GM18909 (cell line): ENCODE results near the gene TOR1A.

ENCODE experiments used
- ATAC-seq: cut with Tn5 transposase; IDR thresholded peaks from one replicate; pipeline ENCODE4 v1.9.1; 2021; ENCODE audit warnings: mild to moderate bottlenecking; ENCODE audit not compliant: unreplicated experiment, poor library complexity

TOR1A gene

DNA sequence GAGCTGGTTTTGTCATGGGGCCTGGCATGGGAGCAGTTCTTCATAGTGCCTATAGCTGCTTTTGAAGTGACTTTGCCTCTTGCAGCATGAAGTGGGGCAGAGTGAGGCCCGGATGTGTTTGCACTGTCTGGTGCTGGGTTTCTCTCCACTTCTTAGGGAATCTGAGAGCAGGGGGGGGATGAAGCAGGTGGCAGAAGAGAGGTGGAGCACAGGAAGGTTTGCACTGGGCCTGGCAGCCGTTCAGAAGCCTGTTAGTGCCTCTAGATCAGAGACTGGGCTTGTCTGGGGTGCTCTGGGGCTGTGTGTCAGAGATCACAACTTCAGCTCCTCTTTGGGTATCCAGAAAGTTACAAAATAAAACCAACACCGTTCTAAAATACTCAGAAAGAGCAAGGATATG is 29.7 kb upstream of the TOR1A start:
- no peak for ATAC-seq

DNA sequence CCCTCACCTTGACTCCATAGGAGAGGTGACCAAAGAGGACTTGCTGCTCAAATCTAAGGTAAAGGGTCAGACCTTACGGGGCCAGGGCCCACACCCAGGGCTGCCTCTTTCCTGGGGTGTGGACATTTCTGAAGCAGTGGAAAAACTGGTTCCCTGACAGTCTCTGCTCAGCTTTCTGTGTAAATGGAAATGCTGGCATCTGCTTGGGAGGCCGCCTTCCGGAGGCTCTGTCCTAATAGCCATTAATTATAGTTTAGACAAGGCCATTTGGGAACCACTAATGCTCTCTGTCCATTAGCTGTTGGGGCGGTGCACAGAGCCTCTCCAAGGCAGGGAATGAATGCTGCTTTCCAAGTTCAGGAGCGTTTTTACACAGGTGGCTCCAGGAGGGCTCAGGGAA is 28.6 kb upstream of the TOR1A start:
- no peak for ATAC-seq

DNA sequence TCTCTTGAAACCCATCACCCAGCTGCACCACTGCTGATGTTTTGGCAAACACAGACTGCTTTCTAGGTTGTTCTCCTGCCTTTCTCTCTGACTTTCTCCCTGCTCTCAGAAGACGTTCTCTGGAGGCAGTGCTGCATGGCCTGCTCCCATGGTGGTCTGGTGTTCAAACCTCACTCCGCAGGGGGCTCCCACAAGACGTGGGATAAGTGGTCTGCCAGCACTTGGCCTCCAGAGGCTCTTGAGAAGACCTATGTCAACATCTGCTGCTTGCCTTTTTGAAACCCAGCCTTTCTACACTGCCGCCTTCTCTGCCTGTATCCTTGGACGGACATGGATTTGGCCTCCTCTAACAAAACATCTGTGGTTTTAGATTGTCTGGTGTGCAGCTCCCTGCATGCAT is 27.9 kb upstream of the TOR1A start:
- ATAC-seq, result no peak

DNA sequence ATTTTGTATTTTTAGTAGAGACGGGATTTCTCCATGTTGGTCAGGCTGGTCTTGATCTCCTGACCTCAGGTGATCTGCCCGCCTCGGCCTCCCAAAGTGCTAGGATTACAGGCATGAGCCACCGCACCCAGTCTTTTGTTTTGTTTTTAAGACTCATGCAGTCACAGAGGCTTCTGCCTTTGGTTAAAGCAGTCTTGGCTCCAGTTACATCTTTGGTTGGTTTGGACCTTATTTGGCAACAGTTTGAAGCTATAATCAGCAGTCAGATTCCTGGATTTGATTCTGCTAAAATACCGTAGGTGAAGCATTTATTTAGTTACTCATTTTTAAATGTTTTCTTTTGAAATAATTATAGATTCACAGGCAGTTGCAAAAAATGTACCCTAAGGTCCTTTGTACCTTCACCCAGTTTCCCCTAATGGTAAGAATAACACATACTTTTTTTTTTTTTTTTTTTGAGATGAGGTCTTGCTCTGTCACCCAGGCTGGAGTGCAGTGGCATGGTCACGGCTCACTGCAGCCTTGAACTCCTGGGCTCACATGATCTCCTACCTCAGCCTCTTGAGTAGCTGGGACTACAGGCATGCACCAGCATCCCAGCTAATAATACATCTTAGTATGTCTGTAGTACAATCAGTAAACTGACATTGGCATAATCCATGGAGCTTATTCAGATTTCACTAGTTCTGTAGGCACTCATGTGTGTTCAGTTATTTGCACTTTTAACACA is 27.1 kb upstream of the TOR1A start:
- no peak for ATAC-seq

DNA sequence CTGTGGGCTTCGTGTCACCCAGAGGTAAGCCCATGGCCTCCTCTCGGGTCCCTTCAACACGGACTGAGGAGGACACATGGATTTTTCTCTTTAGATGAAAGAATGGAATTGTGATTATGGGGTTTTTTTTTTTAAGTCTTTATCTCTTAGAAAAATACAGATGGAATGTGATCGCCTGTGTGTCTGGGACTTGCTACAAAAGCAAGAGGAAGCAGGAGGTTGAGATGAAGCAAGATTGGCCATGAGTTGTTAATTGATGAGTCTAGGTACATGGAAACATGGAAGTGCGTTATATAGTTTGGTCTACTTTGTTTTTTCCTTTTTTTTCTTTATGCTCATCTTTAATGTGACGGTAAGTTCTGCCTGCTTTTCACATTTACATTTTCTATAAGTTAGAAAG is 26.0 kb upstream of the TOR1A start:
- no peak for ATAC-seq

DNA sequence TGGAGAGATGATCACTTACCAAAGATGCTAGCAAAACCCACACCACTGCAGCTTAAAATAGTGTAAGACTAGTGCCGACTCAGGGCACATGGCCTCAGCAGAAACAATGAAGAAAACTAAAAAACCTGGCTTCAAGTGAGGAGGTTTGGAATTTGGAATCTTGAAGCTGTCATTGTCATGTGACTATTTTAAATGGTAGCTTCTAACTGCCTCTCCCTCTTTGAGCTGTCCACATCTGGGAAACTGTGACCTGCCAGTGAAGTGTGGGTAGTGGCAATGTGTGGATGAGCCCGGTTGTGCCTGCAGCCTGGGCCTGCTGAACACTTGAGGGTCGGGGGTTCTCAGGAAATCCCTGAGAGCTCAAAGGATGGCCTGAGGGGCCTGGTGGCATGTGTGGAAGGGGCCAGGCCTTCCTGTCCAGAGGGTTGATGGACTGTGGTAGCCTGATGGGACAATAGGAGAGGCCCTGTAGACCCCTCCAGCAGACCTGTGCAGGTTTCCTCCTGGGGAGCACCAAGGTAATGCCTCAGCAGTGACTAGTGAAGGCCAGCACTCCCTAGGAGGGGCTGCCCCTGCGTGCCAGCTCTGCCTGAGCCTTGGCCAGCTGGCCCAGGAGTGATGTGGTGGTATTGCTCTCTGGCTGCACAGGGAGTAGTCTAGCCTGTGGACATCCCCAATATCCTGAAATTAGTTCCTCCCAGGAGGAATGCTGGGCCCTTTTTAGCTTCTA is 24.9 kb upstream of the TOR1A start:
- ATAC-seq, result no peak

DNA sequence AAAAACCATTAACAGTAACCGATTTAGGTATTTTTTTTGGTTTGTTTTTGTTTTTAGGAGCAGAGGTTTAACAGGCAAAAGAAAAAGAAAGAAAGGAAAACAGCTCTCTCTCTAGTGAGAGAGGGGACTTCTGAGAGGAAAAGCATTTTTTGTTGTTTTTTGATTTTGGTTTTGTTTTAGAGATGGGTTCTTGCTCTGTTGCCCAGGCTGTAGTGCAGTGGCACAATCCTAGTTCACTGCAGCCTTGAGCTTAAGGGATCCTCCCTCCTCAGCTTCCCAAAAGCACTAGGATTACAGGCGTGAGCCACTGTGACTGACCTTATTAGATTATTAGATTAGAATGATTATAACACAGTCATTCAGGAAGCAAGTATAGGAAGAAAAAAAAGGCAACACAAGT is 21.4 kb upstream of the TOR1A start:
- no peak for ATAC-seq

DNA sequence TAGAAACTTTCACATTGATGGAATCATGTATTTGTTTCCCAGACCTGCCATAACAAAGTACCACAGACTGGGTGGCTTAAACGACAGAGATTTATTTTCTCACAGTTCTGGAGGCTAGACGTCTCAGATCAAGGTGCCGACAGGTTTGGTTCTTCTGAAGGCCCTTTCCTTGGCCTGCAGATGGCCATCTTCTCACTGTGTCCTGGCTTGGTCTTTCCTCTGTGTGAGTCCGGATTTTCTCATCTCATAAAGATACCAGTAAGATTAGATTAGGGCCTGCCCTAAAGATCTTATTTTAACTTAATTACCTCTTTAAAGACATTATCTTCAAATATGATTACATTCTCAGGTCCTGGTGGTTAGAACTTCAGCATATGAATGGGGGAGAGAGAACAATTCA is 17.1 kb upstream of the TOR1A start:
- ATAC-seq, result no peak

DNA sequence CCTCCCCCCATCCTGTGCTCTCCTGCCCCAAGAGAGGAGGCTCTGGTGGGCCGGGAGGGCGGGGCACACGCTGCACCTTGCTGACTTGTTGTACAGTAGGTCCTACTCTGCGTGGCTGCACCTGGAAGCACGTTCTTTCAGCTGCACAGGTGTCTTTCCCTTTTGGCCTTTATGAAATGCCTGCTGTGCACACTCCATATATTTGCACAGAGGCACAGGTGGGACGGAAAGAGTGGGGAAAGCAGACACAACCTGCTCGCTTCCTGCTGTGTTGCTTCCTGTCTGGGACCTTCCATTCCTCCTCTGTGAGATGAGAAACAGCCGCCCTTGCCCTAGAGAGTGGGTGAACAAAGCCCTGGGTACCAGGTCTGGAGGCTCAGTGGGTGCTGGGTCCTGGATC is 16.1 kb upstream of the TOR1A start:
- no peak for ATAC-seq

DNA sequence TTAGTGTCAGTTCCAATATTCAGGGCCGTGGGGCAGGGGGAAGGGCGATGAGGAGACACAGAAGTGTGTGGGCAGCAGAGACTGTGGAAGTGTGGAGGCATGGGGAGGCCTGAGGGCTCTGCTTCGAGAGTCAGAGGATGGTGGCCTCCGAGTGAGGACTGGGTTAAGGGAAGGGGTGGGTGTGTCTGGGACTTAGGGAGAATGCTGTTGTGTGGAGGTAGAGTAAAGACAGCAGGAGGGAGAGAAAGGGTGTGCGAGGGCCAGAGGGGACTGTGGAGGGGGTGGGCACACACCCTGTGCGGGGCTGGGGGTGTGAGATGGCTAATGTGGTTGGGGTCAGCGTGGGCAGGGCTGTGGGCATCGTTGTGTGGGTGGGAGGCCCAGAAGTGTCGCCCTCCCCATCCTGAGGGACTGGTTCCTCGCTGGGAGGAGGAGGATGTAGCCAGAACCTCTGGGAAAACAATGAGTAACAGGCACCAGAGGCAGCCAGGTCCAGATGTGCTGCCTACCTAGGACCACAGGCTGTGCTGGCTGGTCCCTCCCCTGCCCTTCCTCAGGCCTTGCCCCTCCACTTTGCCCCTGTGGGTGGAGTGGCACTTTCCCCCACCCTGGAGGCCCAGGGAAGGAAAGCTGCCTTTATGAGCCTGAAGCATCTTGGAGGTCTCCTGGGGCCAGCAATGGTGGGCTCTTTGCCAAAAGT is 15.5 kb upstream of the TOR1A start:
- no peak for ATAC-seq

DNA sequence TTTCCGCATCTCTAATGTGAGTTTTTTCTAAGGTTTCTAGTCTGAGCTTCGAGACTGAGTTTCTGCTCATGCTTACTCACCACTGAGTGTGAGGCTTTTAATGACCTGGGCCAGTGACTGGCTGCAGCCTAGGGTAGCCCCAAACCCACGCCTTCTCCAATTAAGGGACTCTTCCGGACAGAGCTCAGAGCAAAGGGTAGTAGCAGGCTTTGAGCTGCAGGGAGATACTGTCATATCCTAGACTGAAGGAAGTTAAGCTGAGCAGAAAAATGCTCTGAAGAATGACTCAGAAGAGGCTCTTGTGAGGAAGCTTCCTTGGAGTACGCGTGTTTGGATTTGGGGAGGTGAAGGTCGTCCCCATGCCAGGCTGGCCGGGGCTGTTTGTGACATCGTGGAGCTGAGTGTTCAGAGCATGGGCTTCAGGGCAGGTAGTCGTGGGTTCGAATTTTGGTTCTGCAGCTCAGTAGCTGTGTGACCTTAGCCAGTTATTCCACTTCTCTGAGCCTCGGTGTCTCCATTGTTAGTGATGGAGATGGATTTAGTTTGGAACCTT is 14.8 kb upstream of the TOR1A start:
- ATAC-seq, result no peak

DNA sequence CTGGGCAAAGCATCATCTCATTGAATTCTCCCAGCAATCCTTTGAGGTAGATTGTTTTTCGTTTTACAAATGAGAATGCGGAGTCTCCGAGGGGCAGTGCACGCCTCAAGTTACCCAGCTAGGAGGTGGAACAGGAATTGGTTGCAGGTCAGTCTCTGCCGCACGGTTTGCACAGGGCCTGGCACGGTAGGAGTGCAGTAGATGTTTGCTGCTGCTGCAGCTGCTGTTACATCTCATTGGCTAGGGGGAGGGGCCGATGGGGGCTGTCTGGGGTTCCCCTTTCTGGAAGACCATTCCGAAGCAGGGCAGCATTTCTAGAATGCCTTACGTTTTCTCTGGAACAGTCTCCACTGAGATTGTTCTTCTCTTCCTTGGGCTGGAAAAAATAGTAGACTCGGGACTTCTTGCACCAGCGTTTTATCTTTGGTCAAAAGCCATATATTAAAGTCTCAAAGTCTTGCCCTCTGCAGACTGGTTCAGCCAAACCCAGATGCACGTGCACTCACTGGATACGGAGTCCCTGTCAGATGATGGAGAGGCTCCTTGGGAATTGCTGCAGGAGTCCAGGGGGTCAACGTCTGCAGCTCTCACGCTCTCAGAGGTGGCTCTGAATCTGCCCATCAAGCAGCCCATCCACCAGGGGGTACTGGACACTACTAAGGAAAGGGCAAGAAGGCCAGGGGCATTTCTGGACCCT is 12.5 kb upstream of the TOR1A start:
- ATAC-seq, result no peak

DNA sequence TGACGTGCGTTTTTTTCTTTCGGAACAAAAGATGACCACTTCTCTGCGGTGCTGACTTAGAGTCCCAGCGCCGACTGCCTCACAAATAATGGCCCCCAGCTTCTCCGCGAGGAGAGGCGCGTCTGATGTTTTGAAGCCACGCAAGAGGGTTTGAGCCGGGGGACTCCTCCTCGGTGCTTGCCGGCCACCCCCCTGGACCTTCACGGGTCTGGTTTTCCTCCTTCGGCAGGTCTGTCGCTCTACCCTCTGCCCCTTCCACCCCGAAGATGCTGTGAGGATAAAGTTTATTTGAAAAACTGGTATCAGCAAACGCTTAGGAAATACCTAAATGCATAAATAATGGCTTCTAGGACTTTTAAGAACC is 11.9 kb upstream of the TOR1A start:
- peak; percentile 1 for ATAC-seq

DNA sequence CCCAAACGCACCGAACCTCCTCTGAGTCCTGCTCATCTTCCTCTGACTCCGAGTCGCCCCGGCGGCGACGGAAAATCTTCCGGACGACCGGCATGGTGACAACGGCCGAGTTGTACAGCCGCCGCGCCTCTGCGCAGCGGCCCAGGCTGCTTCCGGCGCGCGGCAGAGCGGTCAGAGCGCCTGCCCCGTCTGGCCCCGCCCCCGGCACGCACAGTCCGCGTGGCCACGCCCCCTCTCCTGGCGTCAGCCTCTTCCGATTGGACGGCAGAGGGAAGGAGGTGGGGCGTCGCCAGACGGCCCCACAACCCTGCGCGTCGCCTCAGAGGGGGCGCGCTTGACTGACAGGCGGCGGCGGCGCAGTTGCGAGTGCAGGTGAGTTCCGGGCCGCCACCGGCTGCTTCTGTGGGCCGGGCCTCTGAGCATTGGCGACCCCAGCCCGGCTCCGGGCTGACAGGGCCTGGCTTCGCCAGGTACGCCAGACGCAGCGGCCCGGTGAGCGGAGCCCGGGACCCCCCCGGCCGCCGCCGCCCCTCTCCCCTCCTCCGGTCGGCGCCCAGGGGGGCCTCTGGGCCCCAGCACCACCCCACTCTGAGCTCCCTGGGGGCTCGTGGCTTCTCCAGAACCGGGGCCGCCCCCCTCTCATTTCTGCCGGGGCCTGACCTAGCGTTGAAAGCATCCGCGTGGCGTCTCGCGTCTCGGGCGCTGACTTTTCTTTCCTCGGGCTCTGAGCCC is 11.4 kb upstream of the TOR1A start, which contains the start of the genes C9orf78 and USP20:
TSS of gene C9orf78 (minus strand) at position 148 of the 732 bp plus-strand sequence. CDS start at position 94, 54 bp downstream.
TSS of gene USP20 (plus strand) at position 331 of the 732 bp plus-strand sequence. CDS start 17,098 bp downstream, outside the sequence.
- ATAC-seq, result peak; percentile 94

DNA sequence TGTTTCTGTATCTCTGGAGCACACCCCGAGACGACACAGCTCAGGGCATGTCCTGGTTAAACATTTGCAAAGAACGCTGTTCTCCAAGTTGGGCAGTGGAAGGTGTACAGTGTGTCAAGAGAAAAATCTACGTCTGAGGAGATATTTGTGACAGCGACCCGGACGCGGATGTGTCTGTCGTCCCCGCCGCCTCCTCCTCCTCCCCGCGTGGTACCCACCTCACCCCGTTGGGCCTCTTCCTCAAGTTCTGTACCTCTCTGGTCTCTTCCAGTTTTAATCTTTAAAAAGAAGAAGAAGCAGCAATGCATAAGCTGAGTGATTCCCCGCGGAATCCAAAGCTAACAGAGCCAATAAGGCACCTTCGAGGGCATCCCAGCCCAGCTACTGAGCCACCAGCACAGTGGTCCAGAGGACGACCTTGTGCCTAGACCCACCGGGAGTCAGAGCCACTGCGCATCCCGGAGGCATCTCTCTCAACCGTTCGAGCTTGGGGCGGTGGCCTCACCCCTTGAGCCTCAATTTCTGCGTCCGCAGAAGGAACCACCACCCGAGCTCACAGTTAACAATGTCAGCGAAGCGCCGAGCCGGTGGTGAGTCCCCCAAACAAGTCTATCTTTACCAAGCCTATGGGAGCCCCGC is 10.7 kb upstream of the TOR1A start:
- ATAC-seq, result peak; percentile 21

DNA sequence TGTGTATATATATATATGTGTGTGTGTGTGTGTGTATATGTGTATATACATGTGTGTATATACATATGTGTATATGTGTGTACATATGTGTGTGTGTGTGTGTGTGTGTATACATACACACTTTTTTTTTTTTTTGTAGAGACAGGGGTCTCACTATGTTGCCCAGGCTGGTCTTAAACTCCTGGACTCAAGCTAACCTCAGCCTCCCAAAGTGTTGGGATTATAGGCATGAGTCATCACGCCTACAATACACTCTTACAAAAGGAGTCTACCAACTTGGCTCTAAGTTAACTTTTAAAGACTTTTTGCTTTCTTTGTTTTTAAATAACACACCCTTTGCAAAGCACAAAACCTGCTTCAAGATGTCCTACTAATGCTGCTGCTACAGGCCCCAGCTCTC is 9.0 kb upstream of the TOR1A start:
- no peak for ATAC-seq

DNA sequence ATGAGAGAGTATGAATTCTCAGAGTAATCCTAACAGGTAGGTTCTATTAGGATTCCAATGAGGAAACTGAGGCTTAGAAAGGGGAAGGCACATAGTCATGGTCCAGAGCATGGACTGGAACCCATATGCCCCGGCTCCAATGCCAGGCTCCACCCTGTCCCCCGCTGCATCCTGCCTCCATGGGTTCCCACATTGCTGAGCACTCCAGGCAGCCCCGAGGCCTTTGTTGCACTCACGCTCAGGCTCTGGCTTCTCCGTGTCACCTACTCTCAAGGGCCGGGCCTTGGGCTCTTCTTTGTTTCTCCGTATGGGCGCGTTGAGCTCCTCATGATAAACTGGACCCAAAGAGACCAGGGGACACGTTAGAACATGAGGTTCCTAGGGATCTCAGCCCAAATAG is 5.0 kb upstream of the TOR1A start:
- ATAC-seq, result no peak

DNA sequence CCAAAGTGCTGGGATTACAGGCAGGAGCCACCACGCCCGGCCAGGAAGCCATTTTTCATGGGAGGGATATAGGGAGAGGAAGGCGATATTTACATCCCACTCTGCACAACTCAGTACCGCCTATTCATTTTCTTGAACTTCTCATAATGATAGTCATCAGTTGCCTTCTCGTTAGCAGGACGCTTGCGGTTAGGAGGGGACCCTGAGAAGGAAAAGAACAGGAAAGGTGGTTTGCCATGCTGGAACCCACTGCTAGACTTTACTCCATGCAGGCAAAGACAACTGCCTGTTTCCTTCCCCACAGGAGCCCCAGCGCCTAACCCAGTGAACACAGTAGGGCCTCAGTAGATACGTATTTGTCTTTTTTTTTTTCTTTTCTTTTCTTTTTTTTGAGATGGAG is 4.1 kb upstream of the TOR1A start:
- no peak for ATAC-seq

DNA sequence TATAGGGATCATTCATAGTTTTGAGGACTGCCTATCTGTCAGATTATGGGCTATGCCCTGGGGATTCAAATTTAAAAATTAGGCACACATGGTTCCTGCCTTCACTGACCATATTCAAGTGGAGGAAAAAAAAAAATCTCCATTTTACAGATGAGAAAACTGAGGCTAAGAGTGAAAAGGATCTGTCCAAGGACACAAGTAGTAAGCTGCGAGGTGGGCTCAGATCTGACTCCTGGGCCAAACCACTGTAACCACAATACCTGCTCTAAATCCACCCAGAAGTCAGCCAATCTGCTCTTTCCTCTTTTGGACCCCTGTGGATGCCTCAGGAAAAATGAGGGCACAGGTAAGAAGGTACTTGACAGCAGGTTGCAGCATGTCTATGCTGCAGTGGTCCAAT is 2.8 kb upstream of the TOR1A start:
- no peak for ATAC-seq
